ENCODE measurements around the gene GPX4. TPM values are rescaled to one million over a fixed set of nuclear protein-coding genes. Genes with fewer than 3 reads are reported as not detected.

Gene GPX4
- total and polyA plus RNA-seq, 2 donors (not counting 3 experiments of a cell fraction or from before 2014, with no cell fraction given) = 469 to 1,136 TPM

GRCh38 chr19:1147934-1148549 lies 44.2 kb downstream of the GPX4 start:
- Histone ChIP-seq H3K4me3 (replicated peaks in 1 of 3; ENCODE audit: insufficient read depth in 1 of 3, low read depth in 1 of 3, low read length in 3 of 3) (no peak overlapping the region), H3K9ac (replicated peaks; ENCODE audit: extremely low read depth, insufficient read depth, low read length) (no peak overlapping the region), H3K79me2 (ENCODE audit: control insufficient read depth, insufficient read depth, low read length) (no peaks in the 10 kb centered on the region), H3K4me2 (ENCODE audit: insufficient read depth, low read length) (no peak overlapping the region), H3K36me3 (ENCODE audit: control insufficient read depth in 2 of 2, extremely low read depth in 1 of 2, insufficient read depth in 2 of 2, low read length in 2 of 2) (peaks cover 3 to 29% of the 10 kb centered on the region in 2 experiments), H4K20me1 (replicated peaks; ENCODE audit: control insufficient read depth, extremely low read depth, insufficient read depth, low read length) (no peaks in the 10 kb centered on the region), H3K9me1 (replicated peaks; ENCODE audit: control insufficient read depth, extremely low read depth, insufficient read depth, low read length) (no peaks in the 10 kb centered on the region), H3K27me3 (ENCODE audit: control insufficient read depth in 2 of 2, insufficient read depth in 2 of 2, low read length in 2 of 2) (no peaks in the 10 kb centered on the region), H3K27ac (ENCODE audit: insufficient read depth, low read depth, low read length) (no peak overlapping the region), H3K4me1 (ENCODE audit: control insufficient read depth, extremely low read depth, insufficient read depth, low read length) (no peaks in the 10 kb centered on the region), H2AFZ (ENCODE audit: low read depth, low read length) (no peak overlapping the region), H3K9me3 (replicated peaks; ENCODE audit: control insufficient read depth, insufficient read depth, low read length) (no peaks in the 10 kb centered on the region)
- FAIRE-seq = no peak
- no TSS peak for BruUV-seq (replicated peaks)
- intact Hi-C loops (cut with micrococcal nuclease) (no loop called here), dilution Hi-C loops (cut with MboI; ENCODE audit: extremely low pct_ligation_motif_present, low sequenced_read_pairs) (no loop called here)
- DNase-seq (ENCODE audit: low read depth, low spot score) = no peak
- TF ChIP-seq POLR2AphosphoS5 (IDR thresholded peaks at IDR 0.05; ENCODE audit: insufficient read depth, low read depth, low read length) (no peak), POLR2A (IDR thresholded peaks at IDR 0.05; ENCODE audit: low read depth, low read length) (no peak), EZH2 (IDR thresholded peaks at IDR 0.05; ENCODE audit: borderline replicate concordance, low read depth, low read length, severe bottlenecking) (no peak), GATA2 (IDR thresholded peaks at IDR 0.05; ENCODE audit: insufficient read depth, insufficient read length, low read depth, low read length) (no peak), FOS (IDR thresholded peaks at IDR 0.05; ENCODE audit: borderline replicate concordance, insufficient read depth, low read length) (no peak), MYC (IDR thresholded peaks at IDR 0.05; ENCODE audit: low read depth, low read length) (no peak), JUN (IDR thresholded peaks at IDR 0.05; ENCODE audit: borderline replicate concordance, insufficient read depth, insufficient read length, low read depth) (no peak)
- TF ChIP-seq, protein P1, sequence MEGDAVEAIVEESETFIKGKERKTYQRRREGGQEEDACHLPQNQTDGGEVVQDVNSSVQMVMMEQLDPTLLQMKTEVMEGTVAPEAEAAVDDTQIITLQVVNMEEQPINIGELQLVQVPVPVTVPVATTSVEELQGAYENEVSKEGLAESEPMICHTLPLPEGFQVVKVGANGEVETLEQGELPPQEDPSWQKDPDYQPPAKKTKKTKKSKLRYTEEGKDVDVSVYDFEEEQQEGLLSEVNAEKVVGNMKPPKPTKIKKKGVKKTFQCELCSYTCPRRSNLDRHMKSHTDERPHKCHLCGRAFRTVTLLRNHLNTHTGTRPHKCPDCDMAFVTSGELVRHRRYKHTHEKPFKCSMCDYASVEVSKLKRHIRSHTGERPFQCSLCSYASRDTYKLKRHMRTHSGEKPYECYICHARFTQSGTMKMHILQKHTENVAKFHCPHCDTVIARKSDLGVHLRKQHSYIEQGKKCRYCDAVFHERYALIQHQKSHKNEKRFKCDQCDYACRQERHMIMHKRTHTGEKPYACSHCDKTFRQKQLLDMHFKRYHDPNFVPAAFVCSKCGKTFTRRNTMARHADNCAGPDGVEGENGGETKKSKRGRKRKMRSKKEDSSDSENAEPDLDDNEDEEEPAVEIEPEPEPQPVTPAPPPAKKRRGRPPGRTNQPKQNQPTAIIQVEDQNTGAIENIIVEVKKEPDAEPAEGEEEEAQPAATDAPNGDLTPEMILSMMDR (IDR thresholded peaks at IDR 0.05; ENCODE audit: extremely low read depth in 1 of 2, insufficient read depth in 1 of 2, low read depth in 1 of 2, low read length in 2 of 2) = no peak
- TF ChIP-seq, protein P2, sequence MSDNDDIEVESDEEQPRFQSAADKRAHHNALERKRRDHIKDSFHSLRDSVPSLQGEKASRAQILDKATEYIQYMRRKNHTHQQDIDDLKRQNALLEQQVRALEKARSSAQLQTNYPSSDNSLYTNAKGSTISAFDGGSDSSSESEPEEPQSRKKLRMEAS (IDR thresholded peaks at IDR 0.05; ENCODE audit: insufficient read depth, insufficient read length) = no peak
- ChIA-PET POLR2A (no interaction called here), CTCF (no interaction called here)

Measured in endothelial cell of umbilical vein (primary cell).